ENCODE results near the gene POLR3GL. TPM values are rescaled to one million over a fixed set of nuclear protein-coding genes. Genes with fewer than 3 reads are reported as not detected.
A peak's percentile ranks its signal among the peaks of the same experiment; 100 is the strongest.

Gene POLR3GL
- total RNA-seq, 1 experiment from 2014 or later: 7.9 TPM

DNA sequence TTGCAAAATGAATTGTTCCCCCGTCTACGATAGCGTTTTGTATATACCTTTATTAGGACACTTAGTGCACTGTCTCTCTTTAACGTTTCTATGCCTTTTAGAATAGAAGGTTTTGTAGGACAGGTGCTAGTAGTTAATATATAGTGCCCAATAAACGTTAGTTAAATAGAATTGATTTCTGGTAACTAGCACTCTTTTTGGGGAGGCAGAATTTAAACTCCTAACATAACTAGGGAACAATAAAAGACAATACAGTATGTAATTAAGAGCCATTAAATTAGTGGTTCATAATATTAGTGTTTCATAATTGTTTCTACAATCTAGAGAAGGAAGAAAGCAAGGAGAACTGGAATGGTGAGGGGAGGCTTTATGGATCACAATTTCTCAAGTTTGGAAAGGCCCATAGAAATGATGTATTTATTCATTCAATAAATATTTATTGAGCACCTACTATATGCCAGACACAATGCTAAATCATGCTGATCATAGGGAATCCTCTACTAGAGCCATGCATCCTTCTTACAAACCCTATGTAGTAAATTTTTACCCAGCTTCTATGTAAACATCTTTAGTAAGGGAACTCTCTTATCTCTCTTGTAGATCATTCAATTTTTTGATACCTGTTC is 742 bp downstream of the POLR3GL start:
- WGBS (ENCODE audit: extremely low coverage, insufficient read length, low lambda C conversion rate): no CpG with 5 or more reads among the region's 5 CpGs
- no peak overlapping the region for H2BK15ac ChIP-seq (ENCODE audit: low read depth, low read length)
- H3K36me3 Mint-ChIP-seq (ENCODE audit: insufficient read depth in 1 of 3, low read depth in 3 of 3): peaks cover 0 to 2% (median 0%) of the 10 kb centered on the region in 3 experiments; a peak in 2 of 7 replicates

More for the DNA sequence above, 742 bp downstream of the POLR3GL start:
- Histone ChIP-seq H3K4me1 (ENCODE audit: insufficient read depth, low read length) (peaks cover 2% of the 10 kb centered on the region; the same call in 1 of the 2 replicates), H3K23ac (ENCODE audit: insufficient read length, low read depth, low read length) (no peak overlapping the region), H3K9ac (ENCODE audit: extremely low read depth, insufficient read length, low read length) (no peak overlapping the region), H2BK5ac (ENCODE audit: insufficient read length, low read length) (no peak overlapping the region), H2BK12ac (ENCODE audit: insufficient read length, low read depth, low read length) (no peak overlapping the region), H3K79me2 (ENCODE audit: insufficient read depth, low read length) (no peaks in the 10 kb centered on the region), H4K20me1 (ENCODE audit: control insufficient read depth, insufficient read depth, insufficient read length) (no peaks in the 10 kb centered on the region), H3T11ph (ENCODE audit: low read length) (no peak overlapping the region), H3K4me2 (ENCODE audit: insufficient read depth, insufficient read length, low read length) (peak overlapping the region; percentile 74), H4K8ac (replicated peaks; ENCODE audit: insufficient read length, low read depth, low read length) (no peak overlapping the region), H3K56ac (ENCODE audit: insufficient read length, low read depth, low read length) (no peak overlapping the region), H2AK5ac (ENCODE audit: insufficient read length, low read length) (no peak overlapping the region), H3K9me3 (ENCODE audit: control insufficient read depth, low read depth, low read length) (no peaks in the 10 kb centered on the region), H3K27me3 (ENCODE audit: insufficient read depth, low read length) (peaks cover 25% of the 10 kb centered on the region), H3K14ac (ENCODE audit: insufficient read depth, low read length) (no peak overlapping the region), H3K79me1 (ENCODE audit: insufficient read depth, low read depth, low read length, poor library complexity, severe bottlenecking) (no peaks in the 10 kb centered on the region), H4K5ac (ENCODE audit: insufficient read length, low read depth, low read length) (no peak overlapping the region), H2AFZ (ENCODE audit: low read length) (no peak overlapping the region), H3K27ac (ENCODE audit: insufficient read length, low read depth, low read length) (no peak overlapping the region), H2BK120ac (ENCODE audit: low read depth, low read length, poor library complexity, severe bottlenecking) (no peak overlapping the region), H3K23me2 (ENCODE audit: insufficient read length, low read depth, low read length, poor library complexity, severe bottlenecking) (peaks cover 25% of the 10 kb centered on the region), H4K91ac (ENCODE audit: insufficient read length, low read depth, low read length) (no peak overlapping the region), H2BK20ac (ENCODE audit: low read depth, low read length, poor library complexity, severe bottlenecking) (no peak overlapping the region), H3K18ac (ENCODE audit: insufficient read length, low read depth, low read length) (no peak overlapping the region), H3K4ac (ENCODE audit: low read depth, low read length) (no peak overlapping the region)
- Mint-ChIP-seq H3K4me1 (peaks cover 20 to 31% of the 10 kb centered on the region in 2 experiments), H3K4me3 (peak overlapping the region; percentile 78 to 92), H3K9me3 (peaks cover 3% of the 10 kb centered on the region in 2 experiments; a peak in 3 of 5 replicates), H3K27me3 (ENCODE audit: low read depth) (peaks cover 40% of the 10 kb centered on the region), H3K27ac (no peak overlapping the region)
- no peak for DNase-seq
- no peak for TF ChIP-seq CTCF (conservative IDR thresholded peaks at IDR 0.05)

All from H9 (cell line).